GM23248 (cell line): ENCODE data around the gene TMEM191C. TPM values are rescaled to one million over a fixed set of nuclear protein-coding genes. Genes with fewer than 3 reads are reported as not detected.
"Not testable (repeated sequence)": the region's sequence is repeated elsewhere in the genome, so short reads cannot be mapped to it uniquely, and the experiment has no call there.

ENCODE experiments used
- DNase-seq: peaks from one replicate; pipeline ENCODE4 v3.0.0-alpha.2; 2015
- H2AFZ ChIP-seq: fragments of 200-600 bp; sonication (generic); 2 replicates; pipeline ENCODE4 v1.6.1; 2016; ENCODE audit warnings: antibody characterized with exemption
- H3F3A ChIP-seq: fragments of 200-600 bp; sonication (generic); 2 replicates; pipeline ENCODE4 v1.6.1; 2016; ENCODE audit warnings: mild to moderate bottlenecking, antibody characterized with exemption, mixed run types; ENCODE audit not compliant: insufficient read depth
- H3K27ac ChIP-seq: fragments of 200-600 bp; sonication (generic); 2 replicates; pipeline ENCODE4 v1.5.1; 2016; ENCODE audit warnings: mild to moderate bottlenecking
- H3K27me3 ChIP-seq: fragments of 200-600 bp; sonication (generic); replicated peaks from 2 replicates; pipeline ENCODE4 v1.6.1; 2016; ENCODE audit warnings: mild to moderate bottlenecking; ENCODE audit not compliant: insufficient read depth
- H3K36me3 ChIP-seq: fragments of 200-600 bp; sonication (generic); 2 replicates; pipeline ENCODE4 v1.6.1; 2016; ENCODE audit warnings: low read depth, mild to moderate bottlenecking
- H3K4me1 ChIP-seq: fragments of 200-600 bp; sonication (generic); 2 replicates; pipeline ENCODE4 v1.6.1; 2016; ENCODE audit warnings: mild to moderate bottlenecking; ENCODE audit not compliant: insufficient read depth
- H3K4me2 ChIP-seq: fragments of 200-600 bp; sonication (generic); one replicate; pipeline ENCODE4 v1.6.1; 2016; ENCODE audit warnings: mild to moderate bottlenecking; ENCODE audit not compliant: unreplicated experiment
- H3K4me3 ChIP-seq: fragments of 200-600 bp; sonication (generic); 2 replicates; pipeline ENCODE4 v1.5.1; 2016; ENCODE audit warnings: mild to moderate bottlenecking
- H3K79me2 ChIP-seq: fragments of 200-600 bp; sonication (generic); 2 replicates; pipeline ENCODE4 v1.6.1; 2016; ENCODE audit warnings: mild to moderate bottlenecking; ENCODE audit not compliant: insufficient read depth
- H3K9ac ChIP-seq: fragments of 200-600 bp; sonication (generic); 2 replicates; pipeline ENCODE4 v1.6.1; 2016; ENCODE audit warnings: mild to moderate bottlenecking
- H3K9me2 ChIP-seq: fragments of 200-600 bp; sonication (generic); 2 replicates; pipeline ENCODE4 v1.6.1; 2016; ENCODE audit warnings: mixed run types, mild to moderate bottlenecking, moderate library complexity; ENCODE audit not compliant: insufficient read depth
- H3K9me3 ChIP-seq: fragments of 200-600 bp; sonication (generic); one replicate; pipeline ENCODE4 v1.6.1; 2017; ENCODE audit warnings: low read depth
- H4K20me1 ChIP-seq: fragments of 200-600 bp; sonication (generic); 2 replicates; pipeline ENCODE4 v1.6.0; 2016; ENCODE audit not compliant: insufficient read depth
- WGBS, 2 experiments: methylation state at CpG; one replicate each; pipeline ENCODE4 v1.1.6; 2015 to 2017; ENCODE audit warnings: low lambda C conversion rate in 2 of 2, low coverage in 1 of 2; ENCODE audit errors: missing lambda C conversion rate in 2 of 2; 5-methylcytosine and 5-hydroxymethylcytosine counted together
- in situ Hi-C: fragments of 300-500 bp; cut with MboI; formaldehyde crosslinking; loops from 2 replicates; pipeline ENCODE4 v1.15.0; 2020
- polyA plus RNA-seq: library from polyadenylated mRNA; unstranded; fragments of >200 nt; fragmentation: Nextera tagmentation; extraction: Ambion mirVana; gene quantifications from 2 replicates; pipeline ENCODE4 v1.2.1, GENCODE V29; 2016
- total RNA-seq: library from RNA; depleted of rRNA; stranded (reverse); fragments of >200 nt; shearing (Covaris generic); gene quantifications from 2 replicates; pipeline ENCODE4 v1.2.3, GENCODE V29; 2014

The TMEM191C gene
- total and polyA plus RNA-seq, 2 experiments from 2014 or later, result 0.32 to 0.54 TPM

DNA sequence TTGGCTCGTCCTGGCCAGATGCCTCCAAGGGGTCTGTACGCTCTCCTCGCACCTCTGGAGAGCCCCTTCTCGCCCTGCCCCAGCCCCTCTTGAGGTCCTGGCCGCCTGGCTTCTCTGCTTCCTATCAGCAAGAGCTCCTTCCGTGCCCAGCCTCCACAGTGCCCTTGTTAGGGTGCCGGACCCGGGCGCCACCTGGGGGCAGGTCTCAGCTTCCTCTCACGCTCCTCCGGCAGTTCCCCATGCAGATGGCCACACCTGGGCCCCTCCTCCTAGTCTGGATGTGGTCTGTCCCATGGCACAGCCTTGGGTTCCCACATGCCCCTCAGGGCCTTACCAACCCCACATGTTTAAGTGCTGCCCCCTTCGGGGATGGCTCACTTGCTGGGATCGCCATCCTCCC lies 6.5 kb downstream of the TMEM191C start:
- in situ Hi-C loops, result loop anchor here (25.0 kb wide), 1 partner anchor 164 kb away; the partner anchor contains the start of genes CCDC116, SDF2L1 and YDJC
- H3K9me2 ChIP-seq, DNase-seq, H2AFZ ChIP-seq, H3F3A ChIP-seq, H3K36me3 ChIP-seq, H3K27ac ChIP-seq, H3K79me2 ChIP-seq, H3K4me2 ChIP-seq, H3K9me3 ChIP-seq, H4K20me1 ChIP-seq, H3K27me3 ChIP-seq, H3K4me3 ChIP-seq, H3K4me1 ChIP-seq, H3K9ac ChIP-seq: not testable (repeated sequence)
- WGBS, 2 experiments, result 80 to 85% methylated on average over 4 of the region's 13 CpGs

DNA sequence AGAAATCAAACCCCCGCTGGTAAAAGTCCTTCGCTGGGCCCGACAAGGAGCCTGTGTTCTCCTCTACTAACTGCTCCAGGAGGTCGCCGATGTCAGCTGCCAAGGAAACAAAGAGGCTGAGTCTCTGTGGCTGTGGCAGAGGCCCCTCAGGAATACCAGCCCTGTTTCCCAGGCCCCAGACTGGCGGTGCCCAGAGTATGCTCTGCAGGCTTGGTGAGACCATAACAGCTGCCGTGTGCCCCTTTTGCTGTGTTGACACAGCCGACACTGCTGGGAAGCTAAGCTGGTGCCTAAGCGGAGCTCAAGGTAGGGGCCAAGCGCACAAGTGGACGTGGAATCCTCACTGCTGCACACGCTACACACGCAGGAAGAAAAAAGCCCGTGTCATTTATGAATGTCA lies 16.9 kb downstream of the TMEM191C start:
- in situ Hi-C loops, H3K4me3 ChIP-seq, DNase-seq, H3K27ac ChIP-seq, H3K27me3 ChIP-seq, H2AFZ ChIP-seq, H3K79me2 ChIP-seq, H3K9ac ChIP-seq, H3K9me3 ChIP-seq, H3K4me1 ChIP-seq, H3F3A ChIP-seq, H3K9me2 ChIP-seq, H3K36me3 ChIP-seq, H3K4me2 ChIP-seq, H4K20me1 ChIP-seq: not testable (repeated sequence)
- 89 to 94% methylated on average over 8 to 14 of the region's 14 CpGs for WGBS, 2 experiments

DNA sequence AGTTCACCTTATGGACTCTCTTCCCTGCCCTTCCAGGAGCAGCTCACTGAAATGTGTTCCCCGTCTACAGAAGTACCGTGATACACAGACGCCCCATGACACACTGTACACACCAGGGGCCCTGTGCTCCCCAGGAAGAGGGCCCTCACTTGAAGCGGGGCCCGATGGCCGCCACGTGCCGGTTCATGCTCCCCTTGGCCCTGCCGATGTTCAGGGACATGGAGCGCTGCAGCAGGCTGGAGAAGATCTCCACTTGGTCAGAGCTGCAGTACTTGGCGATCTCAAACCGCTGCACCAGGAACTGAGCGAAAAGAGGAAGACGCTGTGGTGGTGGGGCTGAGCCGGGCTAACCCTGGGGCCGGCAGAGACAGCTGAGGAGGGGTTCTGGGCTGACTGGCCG lies 20.5 kb downstream of the TMEM191C start:
- H4K20me1 ChIP-seq, H3K27me3 ChIP-seq, DNase-seq, H3K9ac ChIP-seq, in situ Hi-C loops, H3K4me2 ChIP-seq, H3K4me1 ChIP-seq, H3K9me2 ChIP-seq, H3F3A ChIP-seq, H3K27ac ChIP-seq, H3K4me3 ChIP-seq, H3K79me2 ChIP-seq, H3K36me3 ChIP-seq, H2AFZ ChIP-seq, H3K9me3 ChIP-seq: not testable (repeated sequence)
- WGBS, 2 experiments, result 100% methylated on average over 6 of the region's 17 CpGs; no CpG with 5 or more reads in 1 of the 2 experiments

- H3K4me1 ChIP-seq, H3K4me2 ChIP-seq, in situ Hi-C loops, H4K20me1 ChIP-seq, H3K9ac ChIP-seq, H3K27me3 ChIP-seq, H3K9me3 ChIP-seq, DNase-seq, H3K4me3 ChIP-seq, H3K27ac ChIP-seq, H3K36me3 ChIP-seq, H3K9me2 ChIP-seq, H2AFZ ChIP-seq, H3K79me2 ChIP-seq, H3F3A ChIP-seq: not testable (repeated sequence)
- no CpG with 5 or more reads among the region's 11 CpGs for WGBS, 2 experiments
Observed at GRCh38 chr22:21489149-21489680, 22.0 kb downstream of the TMEM191C start.

DNA sequence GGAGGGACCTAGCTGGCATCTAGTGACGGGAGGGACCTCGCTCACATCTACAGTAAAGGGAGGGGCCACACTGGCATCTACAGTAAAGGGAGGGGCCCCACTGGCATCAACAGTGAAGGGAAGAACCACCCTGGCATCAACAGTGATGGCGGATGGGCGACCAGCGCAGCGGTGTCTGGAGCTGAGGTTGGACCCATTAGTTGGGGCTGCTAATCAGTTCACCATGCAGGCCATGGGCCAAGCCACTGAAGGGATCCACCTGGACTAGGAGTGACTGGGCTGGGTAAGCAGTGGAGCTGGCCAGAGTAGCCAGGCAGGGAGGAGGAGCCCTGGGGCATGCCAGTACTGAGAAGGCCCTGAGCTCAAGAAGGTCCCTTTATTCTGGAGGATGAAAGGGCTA lies 23.4 kb downstream of the TMEM191C start:
- H2AFZ ChIP-seq, H4K20me1 ChIP-seq, H3F3A ChIP-seq, H3K27me3 ChIP-seq, H3K9me3 ChIP-seq, H3K36me3 ChIP-seq, H3K27ac ChIP-seq, H3K4me1 ChIP-seq, H3K9me2 ChIP-seq, DNase-seq, H3K4me2 ChIP-seq, H3K79me2 ChIP-seq, H3K4me3 ChIP-seq, H3K9ac ChIP-seq, in situ Hi-C loops: not testable (repeated sequence)
- WGBS, 2 experiments, result 92 to 97% methylated on average over 4 of the region's 6 CpGs

- DNase-seq, H3F3A ChIP-seq, H3K79me2 ChIP-seq, in situ Hi-C loops, H3K27me3 ChIP-seq, H3K9me3 ChIP-seq, H3K4me2 ChIP-seq, H2AFZ ChIP-seq, H3K9ac ChIP-seq, H3K4me1 ChIP-seq, H3K27ac ChIP-seq, H3K36me3 ChIP-seq, H3K4me3 ChIP-seq, H4K20me1 ChIP-seq, H3K9me2 ChIP-seq: not testable (repeated sequence)
- WGBS, 2 experiments, result no CpG with 5 or more reads among the region's 8 CpGs
Observed at GRCh38 chr22:21492271-21492670, 25.1 kb downstream of the TMEM191C start.

- H3K9ac ChIP-seq, H3K9me3 ChIP-seq, H3K4me2 ChIP-seq, H2AFZ ChIP-seq, H4K20me1 ChIP-seq, H3K36me3 ChIP-seq, DNase-seq, H3F3A ChIP-seq, H3K4me3 ChIP-seq, H3K27ac ChIP-seq, H3K27me3 ChIP-seq, H3K79me2 ChIP-seq, H3K4me1 ChIP-seq, in situ Hi-C loops, H3K9me2 ChIP-seq: not testable (repeated sequence)
- WGBS, 2 experiments, result no CpG with 5 or more reads among the region's 23 CpGs
Observed at GRCh38 chr22:21493789-21494782, 26.9 kb downstream of the TMEM191C start.
